GM06990 (cell line): ENCODE measurements around the gene PPP3CA.

Source experiments
- DNase-seq: peaks from one replicate; pipeline ENCODE4 v3.0.0-alpha.2; 2011; ENCODE audit not compliant: insufficient read length; ENCODE audit errors: extremely low read depth
- H3K27me3 ChIP-seq: replicated peaks from 2 replicates; pipeline ENCODE4 v1.6.0; 2011; ENCODE audit warnings: low read length; ENCODE audit not compliant: control insufficient read depth, insufficient read depth
- H3K36me3 ChIP-seq: 2 replicates; pipeline ENCODE4 v1.5.1; 2011; ENCODE audit warnings: low read length; ENCODE audit not compliant: control insufficient read depth, insufficient read depth
- H3K4me3 ChIP-seq: replicated peaks from 2 replicates; pipeline ENCODE4 v1.5.1; 2011; ENCODE audit warnings: low read depth, mild to moderate bottlenecking, control low read depth, low read length
- TF ChIP-seq, protein P1 (sequence below): IDR thresholded peaks from 2 replicates; pipeline ENCODE4 v1.5.1; 2011; ENCODE audit warnings: low read length, control low read depth, mild to moderate bottlenecking, inconsistent platforms; ENCODE audit not compliant: insufficient read depth, poor library complexity, severe bottlenecking

The PPP3CA gene

DNA sequence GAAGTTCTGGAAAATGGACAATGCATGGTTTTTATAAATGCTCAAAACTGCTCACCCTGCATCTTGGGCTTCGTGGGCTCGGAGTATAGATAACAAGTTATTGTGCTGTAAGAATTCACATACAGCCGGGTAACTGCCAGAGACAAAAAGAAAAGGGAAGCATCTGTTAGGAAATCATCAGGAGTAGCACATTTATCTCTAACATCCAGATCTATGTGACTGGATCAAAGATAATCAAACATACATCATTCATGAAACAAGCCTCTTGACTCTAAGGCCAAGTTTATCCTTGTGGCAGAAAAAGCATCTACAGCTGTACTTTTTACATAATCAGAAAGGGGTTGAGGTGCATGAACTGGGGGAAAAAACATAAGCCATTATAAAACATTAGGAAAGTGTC, 264.2 kb downstream of the PPP3CA start:
- no peaks in the 10 kb centered on the region for H3K36me3 ChIP-seq
- TF ChIP-seq, protein P1, sequence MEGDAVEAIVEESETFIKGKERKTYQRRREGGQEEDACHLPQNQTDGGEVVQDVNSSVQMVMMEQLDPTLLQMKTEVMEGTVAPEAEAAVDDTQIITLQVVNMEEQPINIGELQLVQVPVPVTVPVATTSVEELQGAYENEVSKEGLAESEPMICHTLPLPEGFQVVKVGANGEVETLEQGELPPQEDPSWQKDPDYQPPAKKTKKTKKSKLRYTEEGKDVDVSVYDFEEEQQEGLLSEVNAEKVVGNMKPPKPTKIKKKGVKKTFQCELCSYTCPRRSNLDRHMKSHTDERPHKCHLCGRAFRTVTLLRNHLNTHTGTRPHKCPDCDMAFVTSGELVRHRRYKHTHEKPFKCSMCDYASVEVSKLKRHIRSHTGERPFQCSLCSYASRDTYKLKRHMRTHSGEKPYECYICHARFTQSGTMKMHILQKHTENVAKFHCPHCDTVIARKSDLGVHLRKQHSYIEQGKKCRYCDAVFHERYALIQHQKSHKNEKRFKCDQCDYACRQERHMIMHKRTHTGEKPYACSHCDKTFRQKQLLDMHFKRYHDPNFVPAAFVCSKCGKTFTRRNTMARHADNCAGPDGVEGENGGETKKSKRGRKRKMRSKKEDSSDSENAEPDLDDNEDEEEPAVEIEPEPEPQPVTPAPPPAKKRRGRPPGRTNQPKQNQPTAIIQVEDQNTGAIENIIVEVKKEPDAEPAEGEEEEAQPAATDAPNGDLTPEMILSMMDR = no peak
- no peak overlapping the region for H3K4me3 ChIP-seq
- H3K27me3 ChIP-seq = no peaks in the 10 kb centered on the region
- no peak for DNase-seq

DNA sequence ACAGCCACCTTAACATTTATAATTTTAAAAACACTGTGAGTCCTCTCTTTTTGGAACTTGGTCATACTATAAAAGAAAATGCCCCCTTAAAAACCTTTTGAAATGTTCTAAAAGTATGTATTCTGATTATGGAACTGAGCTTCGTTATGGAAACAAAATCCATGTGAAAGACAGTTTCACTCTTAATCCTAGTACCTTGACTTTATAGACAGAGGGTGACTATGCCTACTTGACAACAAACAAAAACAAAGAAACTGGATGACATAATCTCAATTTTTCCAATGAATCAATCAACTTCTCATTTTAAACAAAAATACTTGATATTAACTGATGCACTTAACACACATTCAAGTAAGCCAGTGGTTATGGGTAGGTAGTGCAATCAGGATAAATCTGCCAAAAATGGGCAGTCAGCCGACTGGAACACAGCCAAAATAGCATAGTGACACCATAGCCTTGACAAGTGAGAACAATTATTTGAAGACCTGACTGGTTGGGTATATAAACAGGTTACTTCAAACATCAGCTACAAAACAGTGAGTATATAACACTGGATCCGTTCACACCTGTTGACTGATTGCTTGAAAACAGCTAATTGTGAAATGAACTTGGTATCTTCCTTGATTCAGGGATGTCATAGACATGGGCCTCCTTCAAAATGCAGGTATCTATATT, 265.5 kb downstream of the PPP3CA start:
- no peak for DNase-seq
- Histone ChIP-seq H3K27me3 (no peaks in the 10 kb centered on the region), H3K4me3 (no peak overlapping the region), H3K36me3 (no peaks in the 10 kb centered on the region)
- TF ChIP-seq, protein P1 = no peak

DNA sequence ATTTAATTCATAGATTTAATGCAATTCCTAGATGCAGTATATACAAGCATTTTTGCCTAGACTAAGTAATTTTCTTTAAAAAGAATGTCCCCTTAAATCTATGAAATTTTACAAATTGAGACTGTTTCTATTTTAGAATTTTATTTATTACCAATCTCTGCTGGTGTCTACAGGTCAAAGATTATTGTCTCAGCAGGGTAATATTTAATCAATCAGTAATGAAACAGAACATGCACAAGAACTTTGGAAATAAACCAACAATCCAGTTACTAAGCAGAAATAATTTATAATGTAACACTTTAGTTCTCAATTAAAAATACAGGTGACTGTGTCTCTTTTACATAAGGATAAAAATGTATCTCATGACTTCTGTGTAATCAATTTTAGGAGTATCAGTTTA, 266.2 kb downstream of the PPP3CA start:
- TF ChIP-seq, protein P1 = no peak
- Histone ChIP-seq H3K27me3 (no peaks in the 10 kb centered on the region), H3K4me3 (no peak overlapping the region), H3K36me3 (no peaks in the 10 kb centered on the region)
- DNase-seq = no peak

DNA sequence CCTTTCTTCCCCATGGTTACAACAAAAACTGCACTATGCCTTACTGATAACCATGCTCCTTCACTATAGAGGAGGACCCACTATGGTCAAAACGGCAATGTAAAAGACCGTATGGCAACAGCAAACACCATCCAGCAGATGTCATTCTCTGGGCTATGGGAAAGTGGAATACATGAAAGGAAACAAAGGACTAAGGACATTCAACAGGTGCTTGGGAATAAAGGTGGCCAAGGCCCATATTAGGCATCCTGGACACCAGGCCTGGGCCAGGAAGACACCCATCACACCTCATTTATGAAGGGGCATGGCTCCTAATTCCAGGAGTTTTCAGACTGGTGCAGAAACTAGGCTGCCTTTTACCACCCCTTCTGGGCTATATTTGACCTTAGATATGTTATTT, 268.4 kb downstream of the PPP3CA start:
- DNase-seq = no peak
- H3K27me3 ChIP-seq = no peaks in the 10 kb centered on the region

DNA sequence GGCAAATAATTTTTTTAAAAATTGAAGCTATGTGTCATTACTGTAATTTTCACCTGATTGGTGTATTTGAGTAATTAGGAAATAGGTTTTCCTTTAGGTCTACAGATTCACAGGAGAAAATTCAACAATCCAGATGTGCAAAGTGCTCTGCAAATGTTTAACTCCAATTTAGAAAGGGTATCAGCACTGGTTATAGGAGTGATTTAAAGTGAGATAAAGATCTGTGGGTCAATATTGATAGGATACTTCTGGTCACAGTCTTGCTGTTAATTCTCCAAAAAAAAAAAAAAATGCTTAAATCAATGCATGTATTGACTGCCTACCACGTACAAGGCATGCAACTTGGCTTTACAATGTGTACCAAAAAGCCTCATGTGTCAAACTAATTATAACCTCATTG, 271.3 kb downstream of the PPP3CA start:
- TF ChIP-seq, protein P1 = no peak
- Histone ChIP-seq H3K27me3 (no peaks in the 10 kb centered on the region), H3K4me3 (no peak overlapping the region), H3K36me3 (no peaks in the 10 kb centered on the region)
- DNase-seq = no peak

More for the DNA sequence above, 268.4 kb downstream of the PPP3CA start:
- H3K4me3 ChIP-seq = no peak overlapping the region
- no peaks in the 10 kb centered on the region for H3K36me3 ChIP-seq
- TF ChIP-seq, protein P1 = no peak

DNA sequence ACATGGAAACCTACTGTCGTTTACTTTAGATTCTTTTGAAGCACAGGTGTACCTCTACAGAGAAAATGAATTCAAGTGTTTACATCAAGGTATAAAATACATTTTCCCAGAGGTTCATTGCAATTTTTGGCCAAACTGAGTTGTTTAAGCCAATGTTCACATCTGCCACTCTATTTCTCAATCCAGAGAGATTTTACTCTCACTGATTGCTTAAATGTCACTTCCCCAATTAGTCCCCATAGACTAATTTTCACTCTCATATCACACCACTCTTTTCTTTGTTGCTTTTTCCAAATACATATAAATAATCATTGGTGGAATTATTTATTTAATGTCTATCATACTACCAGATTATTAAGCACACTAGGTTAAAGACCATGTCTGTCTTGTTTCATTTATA, 271.8 kb downstream of the PPP3CA start:
- DNase-seq = no peak
- no peaks in the 10 kb centered on the region for H3K27me3 ChIP-seq
- TF ChIP-seq, protein P1 = no peak
- no peaks in the 10 kb centered on the region for H3K36me3 ChIP-seq
- H3K4me3 ChIP-seq = no peak overlapping the region
